Measurements from ENCODE around the gene HS6ST2.
"Not testable (repeated sequence)": the region's sequence is repeated elsewhere in the genome, so short reads cannot be mapped to it uniquely, and the experiment has no call there.

Gene HS6ST2

GRCh38 chrX:132945055-132945599, 13.3 kb downstream of the HS6ST2 start:
- not testable (repeated sequence) for H3K27ac ChIP-seq; DNase-seq (ENCODE audit: low read depth, low spot score)

- no peak for DNase-seq (ENCODE audit: low read depth, low spot score)
- H3K27ac ChIP-seq = peak overlapping the region; percentile 21
Measured at GRCh38 chrX:132940727-132941327, 17.6 kb downstream of the HS6ST2 start.

GRCh38 chrX:132933170-132933569, 25.3 kb downstream of the HS6ST2 start:
- no peak overlapping the region for H3K27ac ChIP-seq
- DNase-seq (ENCODE audit: low read depth, low spot score) = no peak

GRCh38 chrX:132924426-132924825, 34.0 kb downstream of the HS6ST2 start:
- no peak for DNase-seq (ENCODE audit: low read depth, low spot score)
- no peak overlapping the region for H3K27ac ChIP-seq

- no peak overlapping the region for H3K27ac ChIP-seq
- DNase-seq (ENCODE audit: low read depth, low spot score) = no peak
Measured at GRCh38 chrX:132918523-132918922, 39.9 kb downstream of the HS6ST2 start.

GRCh38 chrX:132916349-132916748, 42.1 kb downstream of the HS6ST2 start:
- H3K27ac ChIP-seq = no peak overlapping the region
- no peak for DNase-seq (ENCODE audit: low read depth, low spot score)

GRCh38 chrX:132909643-132910042, 48.8 kb downstream of the HS6ST2 start:
- peak overlapping the region; percentile 28 for H3K27ac ChIP-seq
- no peak for DNase-seq (ENCODE audit: low read depth, low spot score)

GRCh38 chrX:132908891-132909290, 49.5 kb downstream of the HS6ST2 start:
- no peak for DNase-seq (ENCODE audit: low read depth, low spot score)
- peak overlapping the region; percentile 28 for H3K27ac ChIP-seq

- H3K27ac ChIP-seq = no peak overlapping the region
- no peak for DNase-seq (ENCODE audit: low read depth, low spot score)
Measured at GRCh38 chrX:132900633-132901293, 57.7 kb downstream of the HS6ST2 start.

GRCh38 chrX:132887569-132887968, 70.9 kb downstream of the HS6ST2 start:
- H3K27ac ChIP-seq = no peak overlapping the region
- DNase-seq (ENCODE audit: low read depth, low spot score) = no peak

GRCh38 chrX:132883358-132883915, 75.0 kb downstream of the HS6ST2 start:
- DNase-seq (ENCODE audit: low read depth, low spot score) = no peak
- no peak overlapping the region for H3K27ac ChIP-seq

GRCh38 chrX:132880753-132881152, 77.7 kb downstream of the HS6ST2 start:
- DNase-seq (ENCODE audit: low read depth, low spot score); H3K27ac ChIP-seq: not testable (repeated sequence)

GRCh38 chrX:132877954-132878536, 80.4 kb downstream of the HS6ST2 start:
- DNase-seq (ENCODE audit: low read depth, low spot score) = no peak

GRCh38 chrX:132876523-132877338, 81.7 kb downstream of the HS6ST2 start:
- H3K27ac ChIP-seq = no peak overlapping the region
- DNase-seq (ENCODE audit: low read depth, low spot score) = no peak

More at GRCh38 chrX:132877954-132878536, 80.4 kb downstream of the HS6ST2 start:
- H3K27ac ChIP-seq = no peak overlapping the region

- no peak for DNase-seq (ENCODE audit: low read depth, low spot score)
- H3K27ac ChIP-seq = no peak overlapping the region
Measured at GRCh38 chrX:132875650-132876522, 82.5 kb downstream of the HS6ST2 start.

- no peak overlapping the region for H3K27ac ChIP-seq
- DNase-seq (ENCODE audit: low read depth, low spot score) = no peak
Measured at GRCh38 chrX:132862562-132862961, 95.9 kb downstream of the HS6ST2 start.

GRCh38 chrX:132861076-132861475, 97.4 kb downstream of the HS6ST2 start:
- DNase-seq (ENCODE audit: low read depth, low spot score) = no peak
- H3K27ac ChIP-seq = no peak overlapping the region

- no peak for DNase-seq (ENCODE audit: low read depth, low spot score)
- H3K27ac ChIP-seq = no peak overlapping the region
Measured at GRCh38 chrX:132860200-132860599, 98.2 kb downstream of the HS6ST2 start.

GRCh38 chrX:132858018-132858417, 100.4 kb downstream of the HS6ST2 start:
- peak overlapping the region; percentile 19 for H3K27ac ChIP-seq
- no peak for DNase-seq (ENCODE audit: low read depth, low spot score)

Data from epithelial cell of prostate (primary cell).